GM12892 (cell line): ENCODE data around the gene ZFP64.

Source experiments
- POLR2A ChIP-seq: IDR thresholded peaks from 2 replicates; pipeline ENCODE4 v1.6.1; 2011; ENCODE audit warnings: low read depth, low read length, control low read depth
- POLR2AphosphoS5 ChIP-seq: IDR thresholded peaks from 2 replicates; pipeline ENCODE4 v1.6.1; 2011; ENCODE audit warnings: low read depth, low read length, control low read depth

DNA sequence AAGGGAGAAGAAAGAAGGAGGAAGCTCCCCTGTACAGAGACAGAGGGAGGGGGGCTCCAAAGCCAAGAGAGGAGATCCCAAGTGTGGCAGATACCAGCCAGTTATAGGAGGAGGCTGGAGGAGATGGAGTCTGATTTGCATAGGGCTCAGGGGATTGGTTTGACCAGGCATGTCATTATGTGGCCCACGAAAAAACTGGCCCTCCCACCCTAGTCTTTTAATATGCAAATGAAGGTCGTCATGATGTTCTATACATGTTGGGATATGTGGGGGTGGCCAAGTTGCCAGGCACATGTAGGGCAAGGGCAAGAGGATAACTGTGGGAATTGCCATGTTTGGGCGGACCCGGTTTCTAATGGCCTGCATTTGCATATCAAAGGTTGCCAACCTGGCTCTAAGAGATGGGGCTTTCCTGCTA, 17.6 kb upstream of the ZFP64 start:
- TF ChIP-seq POLR2A (no peak), POLR2AphosphoS5 (no peak)
